Hepatocyte (in vitro differentiated cells): Measurements from ENCODE around the gene SORCS3. TPM values are rescaled to one million over a fixed set of nuclear protein-coding genes. Genes with fewer than 3 reads are reported as not detected.

Source experiments
- DNase-seq: peaks from one replicate; pipeline ENCODE4 v3.0.0-alpha.2; 2016; ENCODE audit warnings: low spot score
- H2AFZ ChIP-seq: fragments of 200-600 bp; sonication (generic); 2 replicates; pipeline ENCODE4 v1.6.0; 2016; ENCODE audit warnings: antibody characterized with exemption, mild to moderate bottlenecking
- H3K27ac ChIP-seq: fragments of 200-600 bp; sonication (generic); 2 replicates; pipeline ENCODE4 v1.5.1; 2016; ENCODE audit warnings: mild to moderate bottlenecking
- H3K27me3 ChIP-seq: fragments of 200-600 bp; sonication (generic); 2 replicates; pipeline ENCODE4 v1.6.1; 2016
- H3K36me3 ChIP-seq: fragments of 200-600 bp; sonication (generic); replicated peaks from 2 replicates; pipeline ENCODE4 v1.5.1; 2016; ENCODE audit warnings: low read depth; ENCODE audit not compliant: insufficient read depth
- H3K4me1 ChIP-seq: fragments of 200-600 bp; sonication (generic); 2 replicates; pipeline ENCODE4 v1.5.1; 2016; ENCODE audit warnings: mild to moderate bottlenecking, moderate library complexity; ENCODE audit not compliant: insufficient read depth
- H3K4me2 ChIP-seq: fragments of 200-600 bp; sonication (generic); 2 replicates; pipeline ENCODE4 v1.6.0; 2016
- H3K4me3 ChIP-seq: fragments of 200-600 bp; sonication (generic); 2 replicates; pipeline ENCODE4 v1.5.1; 2016; ENCODE audit warnings: mild to moderate bottlenecking
- H3K79me2 ChIP-seq: fragments of 200-600 bp; sonication (generic); 2 replicates; pipeline ENCODE4 v1.6.0; 2017; ENCODE audit warnings: mild to moderate bottlenecking
- H3K9me2 ChIP-seq: fragments of 200-600 bp; sonication (generic); replicated peaks from 2 replicates; pipeline ENCODE4 v1.6.0; 2017; ENCODE audit warnings: mild to moderate bottlenecking; ENCODE audit not compliant: insufficient read depth
- H3K9me3 ChIP-seq: fragments of 200-600 bp; sonication (generic); 2 replicates; pipeline ENCODE4 v1.5.1; 2016; ENCODE audit warnings: low read depth, mild to moderate bottlenecking
- H4K20me1 ChIP-seq: fragments of 200-600 bp; sonication (generic); 2 replicates; pipeline ENCODE4 v1.6.0; 2016; ENCODE audit warnings: mild to moderate bottlenecking; ENCODE audit not compliant: insufficient read depth, poor library complexity, severe bottlenecking
- CTCF ChIP-seq: fragments of 200-600 bp; sonication (generic); IDR thresholded peaks from 2 replicates; pipeline ENCODE4 v1.5.1; 2016; ENCODE audit warnings: antibody characterized with exemption, mild to moderate bottlenecking; ENCODE audit not compliant: poor library complexity
- EZH2 ChIP-seq: fragments of 200-600 bp; sonication (generic); IDR thresholded peaks from 2 replicates; pipeline ENCODE4 v1.6.1; 2016; ENCODE audit warnings: antibody characterized with exemption, mild to moderate bottlenecking, borderline replicate concordance
- EZH2phosphoT487 ChIP-seq: fragments of 200-600 bp; sonication (generic); IDR thresholded peaks from one replicate; pipeline ENCODE4 v1.6.1; 2018; ENCODE audit warnings: antibody characterized with exemption, mild to moderate bottlenecking, low read depth, moderate library complexity; ENCODE audit not compliant: unreplicated experiment, severe bottlenecking
- WGBS: methylation state at CpG from one replicate; pipeline ENCODE4 v1.1.6; 2016; ENCODE audit warnings: low lambda C conversion rate; ENCODE audit errors: missing lambda C conversion rate; 5-methylcytosine and 5-hydroxymethylcytosine counted together
- polyA plus RNA-seq: library from polyadenylated mRNA; unstranded; fragments of >200 nt; fragmentation: Nextera tagmentation; extraction: Ambion mirVana; gene quantifications from 2 replicates; pipeline ENCODE4 v1.2.1, GENCODE V29; 2016
- total RNA-seq: library from RNA; depleted of rRNA; stranded (reverse); fragments of >200 nt; gene quantifications from 2 replicates; pipeline ENCODE4 v1.2.3, GENCODE V29; 2014

SORCS3 gene
- total and polyA plus RNA-seq, 2 experiments from 2014 or later: 0.59 to 0.80 TPM

- H3K27me3 ChIP-seq: peaks cover 12% of the 10 kb centered on the region
- H3K36me3 ChIP-seq: no peaks in the 10 kb centered on the region
- H3K9me2 ChIP-seq: no peaks in the 10 kb centered on the region
- no peaks in the 10 kb centered on the region for H3K9me3 ChIP-seq
- H3K4me1 ChIP-seq: no peaks in the 10 kb centered on the region
- no peak overlapping the region for H2AFZ ChIP-seq
- H3K4me2 ChIP-seq: no peak overlapping the region
- H4K20me1 ChIP-seq: no peaks in the 10 kb centered on the region
- H3K79me2 ChIP-seq: no peaks in the 10 kb centered on the region
- no peak overlapping the region for H3K27ac ChIP-seq
- no peak for DNase-seq
- no peak overlapping the region for H3K4me3 ChIP-seq
- no peak for TF ChIP-seq EZH2
- no peak for TF ChIP-seq EZH2phosphoT487
- WGBS: 85% methylated on average over 5 of the region's 5 CpGs
These were observed 139.1 kb downstream of the SORCS3 start for GRCh38 chr10:104780165-104780564.

GRCh38 chr10:104780946-104781595, 140.0 kb downstream of the SORCS3 start:
- Histone ChIP-seq H3K4me2 (no peak overlapping the region), H3K36me3 (no peaks in the 10 kb centered on the region), H3K4me1 (no peaks in the 10 kb centered on the region), H3K9me2 (no peaks in the 10 kb centered on the region), H3K79me2 (no peaks in the 10 kb centered on the region), H3K4me3 (no peak overlapping the region), H3K27ac (no peak overlapping the region), H4K20me1 (no peaks in the 10 kb centered on the region), H3K27me3 (peaks cover 4% of the 10 kb centered on the region), H2AFZ (no peak overlapping the region), H3K9me3 (no peaks in the 10 kb centered on the region)
- no peak for TF ChIP-seq EZH2phosphoT487
- TF ChIP-seq EZH2: no peak
- no peak for TF ChIP-seq CTCF
- WGBS: 83% methylated on average over 1 of the region's 1 CpG
- no peak for DNase-seq

GRCh38 chr10:104784452-104784851, 143.4 kb downstream of the SORCS3 start:
- Histone ChIP-seq H3K9me3 (no peaks in the 10 kb centered on the region), H3K9me2 (no peaks in the 10 kb centered on the region), H3K36me3 (no peaks in the 10 kb centered on the region), H3K4me1 (no peaks in the 10 kb centered on the region), H3K27me3 (no peaks in the 10 kb centered on the region), H2AFZ (no peak overlapping the region), H3K4me3 (no peak overlapping the region), H3K79me2 (no peaks in the 10 kb centered on the region), H3K27ac (no peak overlapping the region), H4K20me1 (no peaks in the 10 kb centered on the region), H3K4me2 (no peak overlapping the region)
- TF ChIP-seq CTCF (no peak), EZH2 (no peak), EZH2phosphoT487 (no peak)
- no peak for DNase-seq
- 58% methylated on average over 2 of the region's 2 CpGs for WGBS

- TF ChIP-seq EZH2 (no peak), CTCF (no peak), EZH2phosphoT487 (no peak)
- WGBS: 73% methylated on average over 2 of the region's 2 CpGs
- H3K4me2 ChIP-seq: no peak overlapping the region
- no peaks in the 10 kb centered on the region for H3K9me2 ChIP-seq
- no peak for DNase-seq
- H3K9me3 ChIP-seq: no peaks in the 10 kb centered on the region
- no peak overlapping the region for H3K4me3 ChIP-seq
- no peaks in the 10 kb centered on the region for H3K79me2 ChIP-seq
- H4K20me1 ChIP-seq: no peaks in the 10 kb centered on the region
- no peaks in the 10 kb centered on the region for H3K4me1 ChIP-seq
- H3K27ac ChIP-seq: no peak overlapping the region
- H2AFZ ChIP-seq: no peak overlapping the region
- H3K27me3 ChIP-seq: peaks cover 5% of the 10 kb centered on the region
- H3K36me3 ChIP-seq: no peaks in the 10 kb centered on the region
These were observed 150.4 kb downstream of the SORCS3 start for GRCh38 chr10:104791471-104791870.
